ENCODE results near the gene TBC1D23. TPM values are rescaled to one million over a fixed set of nuclear protein-coding genes. Genes with fewer than 3 reads are reported as not detected.
"Not testable (repeated sequence)": the region's sequence is repeated elsewhere in the genome, so short reads cannot be mapped to it uniquely, and the experiment has no call there.

Gene TBC1D23
- total RNA-seq, 1 experiment from 2014 or later, result 32.4 TPM

GRCh38 chr3:100339786-100340185, 79.0 kb downstream of the TBC1D23 start:
- TF ChIP-seq CTCF (conservative IDR thresholded peaks at IDR 0.05; ENCODE audit: low read depth, low read length) (no peak), EZH2 (IDR thresholded peaks at IDR 0.05; ENCODE audit: borderline replicate concordance, low read depth, low read length, poor library complexity, severe bottlenecking) (no peak)
- DNase-seq (ENCODE audit: low spot score), result no peak
- ChIA-PET CTCF (no interaction called here), POLR2A (ENCODE audit: low non-redundant PET) (no interaction called here)
- Histone ChIP-seq H3K4me1 (ENCODE audit: insufficient read depth, low read length, poor library complexity, severe bottlenecking) (no peaks in the 10 kb centered on the region), H3K4me3 (ENCODE audit: low read depth, low read length, poor library complexity, severe bottlenecking) (no peak overlapping the region), H3K27me3 (replicated peaks; ENCODE audit: insufficient read depth, low read depth, low read length, poor library complexity) (no peaks in the 10 kb centered on the region), H3K9me3 (ENCODE audit: low read depth, low read length, poor library complexity, severe bottlenecking) (no peaks in the 10 kb centered on the region), H3K36me3 (ENCODE audit: insufficient read depth, low read length, poor library complexity, severe bottlenecking) (peaks cover 45% of the 10 kb centered on the region), H3K27ac (ENCODE audit: low read depth, low read length, poor library complexity, severe bottlenecking) (no peak overlapping the region)
- BruUV-seq (replicated peaks), result no TSS peak
- intact Hi-C loops (cut with micrococcal nuclease; ENCODE audit: unreplicated experiment), result no loop called here

- BruUV-seq (replicated peaks), result no TSS peak
- Histone ChIP-seq H3K4me1 (ENCODE audit: insufficient read depth, low read length, poor library complexity, severe bottlenecking) (no peaks in the 10 kb centered on the region), H3K9me3 (ENCODE audit: low read depth, low read length, poor library complexity, severe bottlenecking) (no peaks in the 10 kb centered on the region), H3K4me3 (ENCODE audit: low read depth, low read length, poor library complexity, severe bottlenecking) (no peak overlapping the region), H3K36me3 (ENCODE audit: insufficient read depth, low read length, poor library complexity, severe bottlenecking) (peaks cover 48% of the 10 kb centered on the region), H3K27me3 (replicated peaks; ENCODE audit: insufficient read depth, low read depth, low read length, poor library complexity) (no peaks in the 10 kb centered on the region), H3K27ac (ENCODE audit: low read depth, low read length, poor library complexity, severe bottlenecking) (no peak overlapping the region)
- TF ChIP-seq CTCF (conservative IDR thresholded peaks at IDR 0.05; ENCODE audit: low read depth, low read length), result no peak
- no peak for TF ChIP-seq EZH2 (IDR thresholded peaks at IDR 0.05; ENCODE audit: borderline replicate concordance, low read depth, low read length, poor library complexity, severe bottlenecking)
- intact Hi-C loops (cut with micrococcal nuclease; ENCODE audit: unreplicated experiment), result no loop called here
- ChIA-PET CTCF (no interaction called here), POLR2A (ENCODE audit: low non-redundant PET) (no interaction called here)
- DNase-seq (ENCODE audit: low spot score), result no peak
These were observed 79.7 kb downstream of the TBC1D23 start for GRCh38 chr3:100340527-100340926.

GRCh38 chr3:100348727-100349126, 87.9 kb downstream of the TBC1D23 start:
- no peak for DNase-seq (ENCODE audit: low spot score)
- Histone ChIP-seq H3K27ac (ENCODE audit: low read depth, low read length, poor library complexity, severe bottlenecking) (no peak overlapping the region), H3K4me3 (ENCODE audit: low read depth, low read length, poor library complexity, severe bottlenecking) (no peak overlapping the region), H3K4me1 (ENCODE audit: insufficient read depth, low read length, poor library complexity, severe bottlenecking) (no peaks in the 10 kb centered on the region), H3K36me3 (ENCODE audit: insufficient read depth, low read length, poor library complexity, severe bottlenecking) (peaks cover 63% of the 10 kb centered on the region), H3K9me3 (ENCODE audit: low read depth, low read length, poor library complexity, severe bottlenecking) (no peaks in the 10 kb centered on the region), H3K27me3 (replicated peaks; ENCODE audit: insufficient read depth, low read depth, low read length, poor library complexity) (no peaks in the 10 kb centered on the region)
- ChIA-PET POLR2A (ENCODE audit: low non-redundant PET) (no interaction called here), CTCF (no interaction called here)
- TF ChIP-seq EZH2 (IDR thresholded peaks at IDR 0.05; ENCODE audit: borderline replicate concordance, low read depth, low read length, poor library complexity, severe bottlenecking) (no peak), CTCF (conservative IDR thresholded peaks at IDR 0.05; ENCODE audit: low read depth, low read length) (no peak)
- intact Hi-C loops (cut with micrococcal nuclease; ENCODE audit: unreplicated experiment), result no loop called here
- BruUV-seq (replicated peaks), result no TSS peak

GRCh38 chr3:100351770-100352169, 91.0 kb downstream of the TBC1D23 start:
- POLR2A ChIA-PET (ENCODE audit: low non-redundant PET); CTCF ChIA-PET; intact Hi-C loops (cut with micrococcal nuclease; ENCODE audit: unreplicated experiment); H3K4me3 ChIP-seq (ENCODE audit: low read depth, low read length, poor library complexity, severe bottlenecking); BruUV-seq (replicated peaks); H3K9me3 ChIP-seq (ENCODE audit: low read depth, low read length, poor library complexity, severe bottlenecking); H3K27ac ChIP-seq (ENCODE audit: low read depth, low read length, poor library complexity, severe bottlenecking); H3K27me3 ChIP-seq (replicated peaks; ENCODE audit: insufficient read depth, low read depth, low read length, poor library complexity); DNase-seq (ENCODE audit: low spot score); H3K4me1 ChIP-seq (ENCODE audit: insufficient read depth, low read length, poor library complexity, severe bottlenecking): not testable (repeated sequence)
- H3K36me3 ChIP-seq (ENCODE audit: insufficient read depth, low read length, poor library complexity, severe bottlenecking), result peaks cover 73% of the 10 kb centered on the region

Data from A673 (cell line).